SK-N-SH treated with all-trans-retinoic acid at 6 μM for 48 hours (cell line): Measurements from ENCODE around the gene HDAC4.

Experiments
- ATAC-seq: fragments of 200-7000 bp; cut with Tn5 transposase; 3 replicates; pipeline ENCODE4 v1.9.1; 2020; ENCODE audit warnings: mild to moderate bottlenecking, moderate library complexity
- ARNTL ChIP-seq: fragments of 450-650 bp; formaldehyde crosslinking; IDR thresholded peaks from 2 replicates; pipeline ENCODE4 v1.5.0; 2020; ENCODE audit warnings: low read depth, mild to moderate bottlenecking, moderate library complexity, borderline replicate concordance
- BACH2 ChIP-seq: fragments of 250-450 bp; sonication (Bioruptor Pico); IDR thresholded peaks from 2 replicates; pipeline ENCODE4 v1.9.0; 2021; ENCODE audit warnings: mild to moderate bottlenecking, borderline replicate concordance
- CSDC2 ChIP-seq: fragments of 250-450 bp; sonication (Bioruptor Pico); IDR thresholded peaks from 2 replicates; pipeline ENCODE4 v1.5.0; 2020; ENCODE audit warnings: mild to moderate bottlenecking, moderate library complexity
- CSRNP3 ChIP-seq: fragments of 250-450 bp; sonication (Bioruptor Pico); IDR thresholded peaks from 2 replicates; pipeline ENCODE4 v1.5.1; 2021; ENCODE audit warnings: mild to moderate bottlenecking, moderate library complexity
- ESRRG ChIP-seq: fragments of 250-450 bp; sonication (Bioruptor Pico); IDR thresholded peaks from 2 replicates; pipeline ENCODE4 v1.6.1; 2021; ENCODE audit warnings: mild to moderate bottlenecking
- OSR1 ChIP-seq: fragments of 250-450 bp; sonication (Bioruptor Pico); IDR thresholded peaks from 2 replicates; pipeline ENCODE4 v1.8.0; 2022; ENCODE audit warnings: moderate library complexity, mild to moderate bottlenecking, inconsistent platforms
- PPARA ChIP-seq: fragments of 250-450 bp; sonication (Bioruptor Pico); IDR thresholded peaks from 2 replicates; pipeline ENCODE4 v1.5.0; 2020; ENCODE audit warnings: mild to moderate bottlenecking, borderline replicate concordance
- RARB ChIP-seq: fragments of 250-450 bp; sonication (Bioruptor Pico); IDR thresholded peaks from 2 replicates; pipeline ENCODE4 v1.8.0; 2021; ENCODE audit warnings: mild to moderate bottlenecking, moderate library complexity
- SNAI2 ChIP-seq: fragments of 250-450 bp; sonication (Bioruptor Pico); IDR thresholded peaks from 2 replicates; pipeline ENCODE4 v1.5.0; 2020; ENCODE audit warnings: mild to moderate bottlenecking, moderate library complexity
- TCF4 ChIP-seq: fragments of 250-450 bp; sonication (Bioruptor Pico); IDR thresholded peaks from 2 replicates; pipeline ENCODE4 v1.8.0; 2021; ENCODE audit warnings: mild to moderate bottlenecking, moderate library complexity, borderline replicate concordance
- TSHZ2 ChIP-seq: fragments of 250-450 bp; sonication (Bioruptor Pico); IDR thresholded peaks from 2 replicates; pipeline ENCODE4 v1.5.0; 2020; ENCODE audit warnings: mild to moderate bottlenecking, moderate library complexity
- ZC3H10 ChIP-seq: fragments of 250-450 bp; sonication (Bioruptor Pico); IDR thresholded peaks from 2 replicates; pipeline ENCODE4 v1.5.1; 2021; ENCODE audit warnings: mild to moderate bottlenecking, moderate library complexity
- ZFP3 ChIP-seq: fragments of 250-450 bp; sonication (Bioruptor Pico); IDR thresholded peaks from 2 replicates; pipeline ENCODE4 v1.5.0; 2020; ENCODE audit warnings: mild to moderate bottlenecking, moderate library complexity
- ZFP30 ChIP-seq: fragments of 450-650 bp; formaldehyde crosslinking; IDR thresholded peaks from 2 replicates; pipeline ENCODE4 v1.5.0; 2022; ENCODE audit warnings: mild to moderate bottlenecking, moderate library complexity
- ZNF565 ChIP-seq: fragments of 450-650 bp; formaldehyde crosslinking; conservative IDR thresholded peaks from 2 replicates; pipeline ENCODE4 v1.5.0; 2020; ENCODE audit warnings: low read depth, mild to moderate bottlenecking, moderate library complexity
- ZNF70 ChIP-seq: fragments of 450-650 bp; formaldehyde crosslinking; IDR thresholded peaks from 2 replicates; pipeline ENCODE4 v1.5.0; 2020; ENCODE audit warnings: mild to moderate bottlenecking, moderate library complexity
- ZNF8 ChIP-seq: fragments of 450-650 bp; formaldehyde crosslinking; IDR thresholded peaks from 2 replicates; pipeline ENCODE4 v1.5.0; 2020; ENCODE audit warnings: mild to moderate bottlenecking, moderate library complexity
- TF ChIP-seq, protein P1 (sequence below): fragments of 250-450 bp; sonication (Bioruptor Pico); IDR thresholded peaks from 2 replicates; pipeline ENCODE4 v1.8.0; 2020; ENCODE audit warnings: mild to moderate bottlenecking, moderate library complexity, borderline replicate concordance
- TF ChIP-seq, protein P2 (sequence below): fragments of 250-450 bp; sonication (Bioruptor Pico); IDR thresholded peaks from 2 replicates; pipeline ENCODE4 v1.8.0; 2021; ENCODE audit warnings: low read depth, mild to moderate bottlenecking, moderate library complexity, borderline replicate concordance

Gene HDAC4

GRCh38 chr2:239150125-239151011, 250.5 kb downstream of the HDAC4 start:
- ATAC-seq: no peak
- TF ChIP-seq, protein P1, sequence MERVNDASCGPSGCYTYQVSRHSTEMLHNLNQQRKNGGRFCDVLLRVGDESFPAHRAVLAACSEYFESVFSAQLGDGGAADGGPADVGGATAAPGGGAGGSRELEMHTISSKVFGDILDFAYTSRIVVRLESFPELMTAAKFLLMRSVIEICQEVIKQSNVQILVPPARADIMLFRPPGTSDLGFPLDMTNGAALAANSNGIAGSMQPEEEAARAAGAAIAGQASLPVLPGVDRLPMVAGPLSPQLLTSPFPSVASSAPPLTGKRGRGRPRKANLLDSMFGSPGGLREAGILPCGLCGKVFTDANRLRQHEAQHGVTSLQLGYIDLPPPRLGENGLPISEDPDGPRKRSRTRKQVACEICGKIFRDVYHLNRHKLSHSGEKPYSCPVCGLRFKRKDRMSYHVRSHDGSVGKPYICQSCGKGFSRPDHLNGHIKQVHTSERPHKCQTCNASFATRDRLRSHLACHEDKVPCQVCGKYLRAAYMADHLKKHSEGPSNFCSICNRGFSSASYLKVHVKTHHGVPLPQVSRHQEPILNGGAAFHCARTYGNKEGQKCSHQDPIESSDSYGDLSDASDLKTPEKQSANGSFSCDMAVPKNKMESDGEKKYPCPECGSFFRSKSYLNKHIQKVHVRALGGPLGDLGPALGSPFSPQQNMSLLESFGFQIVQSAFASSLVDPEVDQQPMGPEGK (CRISPR knock-in tag): no peak
- no peak for TF ChIP-seq ZFP3 (CRISPR knock-in tag)
- no peak for TF ChIP-seq ZNF565 (CRISPR knock-in tag)
- TF ChIP-seq ZNF8 (CRISPR knock-in tag): no peak
- no peak for TF ChIP-seq CSDC2 (CRISPR knock-in tag)
- TF ChIP-seq, all 23 proteins: peak for 0

GRCh38 chr2:239149501-239149900, 251.3 kb downstream of the HDAC4 start:
- no peak for ATAC-seq
- no peak for TF ChIP-seq ARNTL (CRISPR knock-in tag)
- no peak for TF ChIP-seq BACH2
- TF ChIP-seq ZNF70 (CRISPR knock-in tag): no peak
- TF ChIP-seq PPARA (CRISPR knock-in tag): no peak
- no peak for TF ChIP-seq CSRNP3
- no peak for TF ChIP-seq RARB
- no peak for TF ChIP-seq TCF4 (CRISPR knock-in tag)
- TF ChIP-seq ZC3H10 (CRISPR knock-in tag): no peak
- no peak for TF ChIP-seq TSHZ2 (CRISPR knock-in tag)

- no peak for ATAC-seq
- TF ChIP-seq ZFP3 (CRISPR knock-in tag): no peak
- no peak for TF ChIP-seq CSDC2 (CRISPR knock-in tag)
- no peak for TF ChIP-seq ARNTL (CRISPR knock-in tag)
- TF ChIP-seq, protein P1 (CRISPR knock-in tag): no peak
- no peak for TF ChIP-seq ESRRG (CRISPR knock-in tag)
- TF ChIP-seq BACH2: no peak
- TF ChIP-seq TCF4 (CRISPR knock-in tag): no peak
- no peak for TF ChIP-seq RARB
- no peak for TF ChIP-seq PPARA (CRISPR knock-in tag)
- TF ChIP-seq ZNF8 (CRISPR knock-in tag): no peak
- no peak for TF ChIP-seq ZC3H10 (CRISPR knock-in tag)
- no peak for TF ChIP-seq ZNF70 (CRISPR knock-in tag)
- no peak for TF ChIP-seq ZFP30 (CRISPR knock-in tag)
- no peak for TF ChIP-seq OSR1 (CRISPR knock-in tag)
Observed at GRCh38 chr2:239148495-239149200, 252.2 kb downstream of the HDAC4 start.

DNA sequence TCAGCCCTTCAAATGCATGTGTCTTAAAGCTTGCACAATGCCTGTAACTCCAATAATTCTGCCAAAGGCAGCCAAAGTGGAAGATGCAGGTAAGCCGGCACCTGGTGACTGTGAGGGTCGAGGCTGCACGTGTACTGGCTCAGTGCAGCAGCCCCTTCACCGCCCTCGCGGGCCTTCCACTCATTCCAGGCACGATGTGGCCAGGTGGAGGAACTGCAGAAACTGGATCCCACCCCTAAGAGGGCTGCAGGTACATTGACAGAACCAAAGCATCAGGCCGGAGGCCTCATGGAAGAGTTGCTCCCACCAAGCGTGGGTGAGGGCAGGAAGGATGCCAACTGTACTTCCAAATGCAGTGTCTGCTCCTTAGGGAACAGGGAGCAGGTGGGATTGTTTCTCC, 253.4 kb downstream of the HDAC4 start:
- ATAC-seq: no peak
- TF ChIP-seq ZFP3 (CRISPR knock-in tag) (no peak), ZNF565 (CRISPR knock-in tag) (no peak), ZFP30 (CRISPR knock-in tag) (no peak), TCF4 (CRISPR knock-in tag) (no peak), ARNTL (CRISPR knock-in tag) (no peak), TSHZ2 (CRISPR knock-in tag) (no peak), SNAI2 (no peak)
- TF ChIP-seq, protein P2, sequence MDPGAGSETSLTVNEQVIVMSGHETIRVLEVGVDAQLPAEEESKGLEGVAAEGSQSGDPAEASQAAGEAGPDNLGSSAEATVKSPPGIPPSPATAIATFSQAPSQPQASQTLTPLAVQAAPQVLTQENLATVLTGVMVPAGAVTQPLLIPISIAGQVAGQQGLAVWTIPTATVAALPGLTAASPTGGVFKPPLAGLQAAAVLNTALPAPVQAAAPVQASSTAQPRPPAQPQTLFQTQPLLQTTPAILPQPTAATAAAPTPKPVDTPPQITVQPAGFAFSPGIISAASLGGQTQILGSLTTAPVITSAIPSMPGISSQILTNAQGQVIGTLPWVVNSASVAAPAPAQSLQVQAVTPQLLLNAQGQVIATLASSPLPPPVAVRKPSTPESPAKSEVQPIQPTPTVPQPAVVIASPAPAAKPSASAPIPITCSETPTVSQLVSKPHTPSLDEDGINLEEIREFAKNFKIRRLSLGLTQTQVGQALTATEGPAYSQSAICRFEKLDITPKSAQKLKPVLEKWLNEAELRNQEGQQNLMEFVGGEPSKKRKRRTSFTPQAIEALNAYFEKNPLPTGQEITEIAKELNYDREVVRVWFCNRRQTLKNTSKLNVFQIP (CRISPR knock-in tag): no peak
